ENCODE results near the gene TBC1D9. TPM values are rescaled to one million over a fixed set of nuclear protein-coding genes. Genes with fewer than 3 reads are reported as not detected.

Gene TBC1D9
- total RNA-seq, 4 donors from 2014 or later, result 36.4 to 57.1 (median 43.8) TPM

DNA sequence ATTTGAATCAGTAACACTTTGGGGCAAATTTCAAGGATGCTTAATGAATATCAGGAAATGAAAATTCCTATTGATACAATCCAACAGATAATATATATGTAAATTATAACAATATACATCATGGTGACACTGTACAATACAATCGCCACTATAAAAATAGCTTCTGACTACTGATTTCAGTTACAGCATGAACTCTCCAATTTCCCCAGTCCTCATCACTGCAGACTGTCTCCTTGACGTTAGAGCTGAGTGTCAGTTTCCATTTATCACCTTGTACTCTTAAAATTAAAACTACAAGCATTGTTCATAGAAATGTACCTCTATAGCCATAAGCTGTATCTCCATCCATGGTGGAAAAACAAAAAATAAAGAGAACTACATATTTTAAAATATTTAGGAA is 23.4 kb downstream of the TBC1D9 start:
- TF ChIP-seq, protein P1, sequence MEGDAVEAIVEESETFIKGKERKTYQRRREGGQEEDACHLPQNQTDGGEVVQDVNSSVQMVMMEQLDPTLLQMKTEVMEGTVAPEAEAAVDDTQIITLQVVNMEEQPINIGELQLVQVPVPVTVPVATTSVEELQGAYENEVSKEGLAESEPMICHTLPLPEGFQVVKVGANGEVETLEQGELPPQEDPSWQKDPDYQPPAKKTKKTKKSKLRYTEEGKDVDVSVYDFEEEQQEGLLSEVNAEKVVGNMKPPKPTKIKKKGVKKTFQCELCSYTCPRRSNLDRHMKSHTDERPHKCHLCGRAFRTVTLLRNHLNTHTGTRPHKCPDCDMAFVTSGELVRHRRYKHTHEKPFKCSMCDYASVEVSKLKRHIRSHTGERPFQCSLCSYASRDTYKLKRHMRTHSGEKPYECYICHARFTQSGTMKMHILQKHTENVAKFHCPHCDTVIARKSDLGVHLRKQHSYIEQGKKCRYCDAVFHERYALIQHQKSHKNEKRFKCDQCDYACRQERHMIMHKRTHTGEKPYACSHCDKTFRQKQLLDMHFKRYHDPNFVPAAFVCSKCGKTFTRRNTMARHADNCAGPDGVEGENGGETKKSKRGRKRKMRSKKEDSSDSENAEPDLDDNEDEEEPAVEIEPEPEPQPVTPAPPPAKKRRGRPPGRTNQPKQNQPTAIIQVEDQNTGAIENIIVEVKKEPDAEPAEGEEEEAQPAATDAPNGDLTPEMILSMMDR (IDR thresholded peaks at IDR 0.05; ENCODE audit: low read depth), result no peak

GRCh38 chr4:140729344-140730049 is 26.7 kb downstream of the TBC1D9 start:
- TF ChIP-seq, protein P1 (IDR thresholded peaks at IDR 0.05; ENCODE audit: low read depth), result no peak

- TF ChIP-seq, protein P1 (IDR thresholded peaks at IDR 0.05; ENCODE audit: low read depth), result no peak
Observed at GRCh38 chr4:140726776-140727500, 29.2 kb downstream of the TBC1D9 start.

DNA sequence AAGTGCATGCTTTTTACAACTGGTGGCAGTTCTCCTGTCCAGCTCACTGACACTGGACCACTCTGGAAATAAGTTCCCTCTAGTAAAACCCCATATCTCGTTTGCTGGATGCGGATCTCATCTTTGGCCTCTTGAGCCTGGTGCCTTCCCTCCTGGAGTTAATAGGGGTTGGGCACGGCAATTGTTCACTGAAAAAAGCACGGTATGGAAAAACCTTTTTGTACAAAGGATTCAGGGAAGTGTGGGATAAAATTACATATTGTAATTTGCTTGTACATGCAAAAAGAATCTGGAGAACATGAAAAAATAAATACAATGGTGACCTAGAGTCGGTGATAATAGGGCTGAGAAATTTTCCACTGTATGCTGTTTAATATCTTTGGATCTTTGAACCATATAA is 30.6 kb downstream of the TBC1D9 start:
- TF ChIP-seq, protein P1 (IDR thresholded peaks at IDR 0.05; ENCODE audit: low read depth), result no peak

GRCh38 chr4:140724760-140725159 is 31.4 kb downstream of the TBC1D9 start:
- TF ChIP-seq, protein P1 (IDR thresholded peaks at IDR 0.05; ENCODE audit: low read depth), result no peak

DNA sequence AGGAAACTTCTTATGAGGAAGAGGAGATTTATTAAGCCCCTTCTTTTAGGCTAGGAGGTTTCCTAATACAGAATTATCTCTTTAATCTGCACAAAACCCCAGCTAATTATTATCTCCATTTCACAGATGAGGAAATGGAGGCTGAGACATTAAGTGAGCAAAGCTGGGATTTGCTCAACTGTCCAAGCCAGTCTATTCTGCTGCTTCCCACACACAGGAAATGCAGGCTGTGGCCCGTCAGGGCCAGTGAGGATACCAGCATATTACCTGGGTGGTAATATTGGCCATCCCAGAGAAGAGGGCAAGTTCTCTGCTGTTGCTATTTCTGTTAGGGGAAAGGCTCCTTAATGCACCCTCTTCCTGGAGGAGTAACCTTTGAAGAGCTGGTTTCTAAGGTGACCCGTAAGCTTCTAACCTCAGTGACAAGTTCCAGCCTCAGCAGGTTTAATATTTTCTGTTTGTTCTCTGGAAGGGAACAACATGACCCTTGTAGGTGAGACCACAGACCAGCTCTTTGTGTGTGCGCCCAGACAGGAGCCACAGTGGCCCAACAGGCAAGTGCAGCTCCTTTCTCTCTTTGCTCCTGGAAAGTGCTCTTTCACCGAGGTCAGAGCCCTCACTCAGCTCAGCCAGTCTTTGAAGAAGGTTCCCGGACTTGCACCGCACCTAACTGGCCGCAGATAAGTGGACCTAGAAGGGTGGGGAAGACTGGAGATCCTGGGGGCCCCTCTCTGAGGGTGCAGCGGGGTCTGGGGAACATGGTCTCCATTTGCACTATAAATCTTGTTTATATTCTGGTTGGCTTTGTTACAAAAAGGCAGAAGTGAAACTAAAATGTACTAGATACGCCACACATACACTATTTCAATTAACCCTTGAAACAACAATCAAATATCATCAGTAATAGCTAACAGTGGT is 35.5 kb downstream of the TBC1D9 start:
- TF ChIP-seq, protein P1 (IDR thresholded peaks at IDR 0.05; ENCODE audit: low read depth), result no peak

Measured in subcutaneous adipose tissue (tissue), 4 donors.